ENCODE results near the gene MITF.

MITF gene

DNA sequence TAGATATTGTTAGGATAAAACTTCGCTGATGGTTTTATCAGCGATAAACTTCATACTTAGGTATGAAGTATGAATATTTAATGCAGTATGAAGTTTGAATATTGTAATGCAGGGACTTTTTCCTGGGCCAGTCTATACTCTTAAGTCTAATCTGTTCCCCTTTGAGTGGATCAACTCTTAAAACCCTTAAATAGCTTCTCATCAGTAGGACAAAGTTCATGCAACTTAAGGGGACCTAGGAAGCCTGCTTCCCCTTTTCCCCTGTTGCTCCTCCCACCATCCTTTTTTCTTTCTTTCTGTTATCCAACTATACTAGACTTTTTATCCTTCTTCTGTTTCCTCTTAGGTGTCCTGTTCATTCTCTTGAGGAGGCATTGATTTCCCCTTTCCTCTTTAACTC lies 78.7 kb downstream of the MITF start:
- Histone ChIP-seq H3K36me3 (ENCODE audit: control insufficient read depth in 1 of 2, insufficient read depth in 2 of 2, low read depth in 1 of 2, low read length in 2 of 2) (peaks cover 0 to 3% of the 10 kb centered on the region in 2 experiments), H3K4me3 (ENCODE audit: insufficient read depth in 1 of 2, low read depth in 1 of 2, low read length in 2 of 2) (no peak overlapping the region), H3K9ac (ENCODE audit: low read length) (no peak overlapping the region), H3K4me2 (ENCODE audit: low read length, poor library complexity, severe bottlenecking) (no peak overlapping the region), H3K18ac (ENCODE audit: low read depth in 1 of 2, low read length in 2 of 2) (no peak overlapping the region), H2BK120ac (ENCODE audit: low read depth, low read length) (no peak overlapping the region), H3K27ac (ENCODE audit: low read length, poor library complexity, severe bottlenecking) (no peak overlapping the region), H2BK15ac (ENCODE audit: low read depth, poor library complexity, severe bottlenecking) (no peak overlapping the region), H2AK5ac (ENCODE audit: low read length, severe bottlenecking) (no peak overlapping the region), H3K79me1 (replicated peaks; ENCODE audit: low read length, poor library complexity, severe bottlenecking) (peaks cover 20% of the 10 kb centered on the region), H3K9me3 (ENCODE audit: control insufficient read depth, low read length) (no peaks in the 10 kb centered on the region), H2AFZ (ENCODE audit: low read depth, low read length) (no peak overlapping the region), H2BK5ac (ENCODE audit: low read depth, low read length, poor library complexity, severe bottlenecking) (no peak overlapping the region), H3K23ac (ENCODE audit: low read length in 2 of 2) (no peak overlapping the region), H4K91ac (ENCODE audit: low read length) (no peak overlapping the region), H3K4ac (ENCODE audit: low read depth in 1 of 2, low read length in 2 of 2) (no peak overlapping the region), H3K4me1 (ENCODE audit: control insufficient read depth, insufficient read depth, low read depth, low read length) (peaks cover 6% of the 10 kb centered on the region), H3K27me3 (ENCODE audit: control insufficient read depth in 1 of 2, insufficient read depth in 1 of 2, low read length in 2 of 2) (no peaks in the 10 kb centered on the region), H2BK12ac (ENCODE audit: low read length in 2 of 2) (no peak overlapping the region), H3K14ac (ENCODE audit: low read length in 2 of 2) (no peak overlapping the region), H4K8ac (ENCODE audit: low read length) (no peak overlapping the region)
- no peak for DNase-seq
- WGBS = no CpG with 5 or more reads among the region's 2 CpGs

DNA sequence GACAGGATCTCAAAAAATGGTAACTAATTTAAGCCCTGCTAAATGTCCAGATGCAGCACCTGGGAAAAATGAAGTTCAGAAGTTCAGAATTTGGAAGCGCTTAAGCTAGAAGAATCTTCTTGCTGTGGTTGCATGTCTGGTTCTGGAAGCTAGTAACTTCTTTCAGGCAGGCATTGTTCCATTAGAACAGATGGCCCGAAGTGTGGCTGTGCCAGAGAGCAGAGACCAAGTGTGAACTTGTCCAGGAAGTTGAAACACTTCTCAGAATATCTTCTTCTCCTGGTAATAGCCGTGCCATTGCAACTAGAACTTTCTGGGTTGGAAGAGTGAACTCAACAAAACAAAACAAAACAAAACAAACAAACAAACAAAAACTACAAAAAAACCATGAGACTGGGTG lies 80.0 kb downstream of the MITF start:
- Histone ChIP-seq H3K27me3 (ENCODE audit: control insufficient read depth in 1 of 2, insufficient read depth in 1 of 2, low read length in 2 of 2) (no peaks in the 10 kb centered on the region), H3K4me3 (ENCODE audit: insufficient read depth in 1 of 2, low read depth in 1 of 2, low read length in 2 of 2) (no peak overlapping the region), H2AK5ac (ENCODE audit: low read length, severe bottlenecking) (no peak overlapping the region), H3K9me3 (ENCODE audit: control insufficient read depth, low read length) (no peaks in the 10 kb centered on the region), H3K4me2 (ENCODE audit: low read length, poor library complexity, severe bottlenecking) (no peak overlapping the region), H3K9ac (ENCODE audit: low read length) (no peak overlapping the region), H2BK15ac (ENCODE audit: low read depth, poor library complexity, severe bottlenecking) (no peak overlapping the region), H4K8ac (ENCODE audit: low read length) (no peak overlapping the region), H2AFZ (ENCODE audit: low read depth, low read length) (no peak overlapping the region), H3K4me1 (ENCODE audit: control insufficient read depth, insufficient read depth, low read depth, low read length) (peaks cover 6% of the 10 kb centered on the region), H3K36me3 (ENCODE audit: control insufficient read depth in 1 of 2, insufficient read depth in 2 of 2, low read depth in 1 of 2, low read length in 2 of 2) (peaks cover 0 to 3% of the 10 kb centered on the region in 2 experiments), H2BK5ac (ENCODE audit: low read depth, low read length, poor library complexity, severe bottlenecking) (no peak overlapping the region), H4K91ac (ENCODE audit: low read length) (no peak overlapping the region), H3K18ac (ENCODE audit: low read depth in 1 of 2, low read length in 2 of 2) (no peak overlapping the region), H3K79me1 (replicated peaks; ENCODE audit: low read length, poor library complexity, severe bottlenecking) (peaks cover 20% of the 10 kb centered on the region), H3K14ac (ENCODE audit: low read length in 2 of 2) (no peak overlapping the region), H3K27ac (ENCODE audit: low read length, poor library complexity, severe bottlenecking) (no peak overlapping the region), H3K23ac (ENCODE audit: low read length in 2 of 2) (no peak overlapping the region), H2BK12ac (ENCODE audit: low read length in 2 of 2) (no peak overlapping the region), H3K4ac (ENCODE audit: low read depth in 1 of 2, low read length in 2 of 2) (no peak overlapping the region), H2BK120ac (ENCODE audit: low read depth, low read length) (no peak overlapping the region)
- no peak for DNase-seq
- WGBS = 71% methylated on average over 3 of the region's 3 CpGs

DNA sequence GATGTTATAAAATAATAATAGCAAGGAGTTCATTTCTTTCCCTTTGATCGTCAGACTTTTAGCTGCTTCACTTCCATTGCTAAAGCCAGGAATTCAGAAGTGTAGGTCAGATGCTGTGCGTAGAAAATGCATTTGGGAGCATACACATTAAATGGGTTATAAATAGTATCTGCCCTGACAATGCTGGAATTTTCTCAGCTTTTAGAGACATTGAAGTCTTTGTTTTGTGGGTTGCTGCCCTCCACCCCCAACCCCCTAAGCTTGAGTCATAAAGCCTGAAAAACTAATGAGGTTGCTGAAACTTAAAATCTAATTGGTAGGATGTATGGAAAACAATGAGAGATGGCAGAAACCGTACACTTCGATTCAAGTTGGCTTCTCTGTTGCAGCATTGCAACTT lies 81.9 kb downstream of the MITF start:
- no peak overlapping the region for H3K27ac ChIP-seq (ENCODE audit: low read length, poor library complexity, severe bottlenecking)
- no peak overlapping the region for H3K18ac ChIP-seq (ENCODE audit: low read depth in 1 of 2, low read length in 2 of 2)
- no peak overlapping the region for H3K4me3 ChIP-seq (ENCODE audit: insufficient read depth in 1 of 2, low read depth in 1 of 2, low read length in 2 of 2)
- no peak overlapping the region for H3K9ac ChIP-seq (ENCODE audit: low read length)
- H2AFZ ChIP-seq (ENCODE audit: low read depth, low read length) = no peak overlapping the region
- H3K79me1 ChIP-seq (replicated peaks; ENCODE audit: low read length, poor library complexity, severe bottlenecking) = peaks cover 21% of the 10 kb centered on the region
- no peak overlapping the region for H2BK12ac ChIP-seq (ENCODE audit: low read length in 2 of 2)
- H2BK120ac ChIP-seq (ENCODE audit: low read depth, low read length) = no peak overlapping the region
- H3K23ac ChIP-seq (ENCODE audit: low read length in 2 of 2) = no peak overlapping the region
- H4K91ac ChIP-seq (ENCODE audit: low read length) = no peak overlapping the region
- 88% methylated on average over 3 of the region's 4 CpGs for WGBS
- peaks cover 0 to 6% of the 10 kb centered on the region in 2 experiments for H3K36me3 ChIP-seq (ENCODE audit: control insufficient read depth in 1 of 2, insufficient read depth in 2 of 2, low read depth in 1 of 2, low read length in 2 of 2)
- no peak overlapping the region for H3K4me2 ChIP-seq (ENCODE audit: low read length, poor library complexity, severe bottlenecking)
- no peaks in the 10 kb centered on the region for H3K27me3 ChIP-seq (ENCODE audit: control insufficient read depth in 1 of 2, insufficient read depth in 1 of 2, low read length in 2 of 2)
- no peak overlapping the region for H2BK15ac ChIP-seq (ENCODE audit: low read depth, poor library complexity, severe bottlenecking)
- no peak overlapping the region for H4K8ac ChIP-seq (ENCODE audit: low read length)
- DNase-seq = no peak
- peaks cover 9% of the 10 kb centered on the region for H3K4me1 ChIP-seq (ENCODE audit: control insufficient read depth, insufficient read depth, low read depth, low read length)
- H3K9me3 ChIP-seq (ENCODE audit: control insufficient read depth, low read length) = no peaks in the 10 kb centered on the region
- no peak overlapping the region for H3K4ac ChIP-seq (ENCODE audit: low read depth in 1 of 2, low read length in 2 of 2)
- H2AK5ac ChIP-seq (ENCODE audit: low read length, severe bottlenecking) = no peak overlapping the region
- no peak overlapping the region for H2BK5ac ChIP-seq (ENCODE audit: low read depth, low read length, poor library complexity, severe bottlenecking)
- H3K14ac ChIP-seq (ENCODE audit: low read length in 2 of 2) = no peak overlapping the region

DNA sequence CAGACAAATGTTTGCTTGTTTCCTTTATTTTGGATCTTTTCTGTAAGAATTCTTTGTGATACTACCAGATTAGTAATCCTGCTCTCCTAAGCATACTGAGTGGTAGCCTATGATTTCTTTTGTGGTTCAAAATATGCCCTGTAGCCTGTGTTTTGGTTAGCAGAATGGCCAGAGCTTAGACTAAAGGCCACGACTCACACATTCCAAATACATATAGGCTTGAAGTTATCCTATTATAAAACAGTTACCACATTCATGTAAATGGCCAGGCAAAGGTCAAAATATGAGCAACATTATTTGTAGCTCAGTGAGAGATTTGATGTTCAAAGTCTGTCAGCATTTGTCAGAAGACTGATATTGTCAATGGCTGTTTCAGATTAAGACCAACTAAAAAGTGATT lies 84.5 kb downstream of the MITF start:
- Histone ChIP-seq H2BK120ac (ENCODE audit: low read depth, low read length) (no peak overlapping the region), H3K27me3 (ENCODE audit: control insufficient read depth in 1 of 2, insufficient read depth in 1 of 2, low read length in 2 of 2) (no peaks in the 10 kb centered on the region), H3K36me3 (ENCODE audit: control insufficient read depth in 1 of 2, insufficient read depth in 2 of 2, low read depth in 1 of 2, low read length in 2 of 2) (peaks cover 0 to 6% of the 10 kb centered on the region in 2 experiments), H3K9me3 (ENCODE audit: control insufficient read depth, low read length) (no peaks in the 10 kb centered on the region), H3K4ac (ENCODE audit: low read depth in 1 of 2, low read length in 2 of 2) (no peak overlapping the region), H2BK15ac (ENCODE audit: low read depth, poor library complexity, severe bottlenecking) (no peak overlapping the region), H2BK5ac (ENCODE audit: low read depth, low read length, poor library complexity, severe bottlenecking) (no peak overlapping the region), H3K4me3 (ENCODE audit: insufficient read depth in 1 of 2, low read depth in 1 of 2, low read length in 2 of 2) (no peak overlapping the region), H4K8ac (ENCODE audit: low read length) (no peak overlapping the region), H3K27ac (ENCODE audit: low read length, poor library complexity, severe bottlenecking) (no peak overlapping the region), H2AFZ (ENCODE audit: low read depth, low read length) (no peak overlapping the region), H3K4me2 (ENCODE audit: low read length, poor library complexity, severe bottlenecking) (no peak overlapping the region), H3K23ac (ENCODE audit: low read length in 2 of 2) (no peak overlapping the region), H3K79me1 (replicated peaks; ENCODE audit: low read length, poor library complexity, severe bottlenecking) (peaks cover 21% of the 10 kb centered on the region), H2AK5ac (ENCODE audit: low read length, severe bottlenecking) (no peak overlapping the region), H3K14ac (ENCODE audit: low read length in 2 of 2) (no peak overlapping the region), H3K4me1 (ENCODE audit: control insufficient read depth, insufficient read depth, low read depth, low read length) (peaks cover 9% of the 10 kb centered on the region), H3K9ac (ENCODE audit: low read length) (no peak overlapping the region), H3K18ac (ENCODE audit: low read depth in 1 of 2, low read length in 2 of 2) (no peak overlapping the region), H2BK12ac (ENCODE audit: low read length in 2 of 2) (no peak overlapping the region), H4K91ac (ENCODE audit: low read length) (no peak overlapping the region)
- WGBS = no CpG with 5 or more reads among the region's 1 CpG
- DNase-seq = no peak
